Subcutaneous abdominal adipose tissue (tissue), 5 donors: Measurements from ENCODE around the gene ABCB8.
A peak's percentile ranks its signal among the peaks of the same experiment; 100 is the strongest.

ENCODE experiments used
- H3K27ac ChIP-seq: one replicate; pipeline ENCODE4 v1.7.0; 2013; ENCODE audit warnings: low read depth, mild to moderate bottlenecking, inconsistent platforms, low read length, moderate library complexity
- H3K27me3 ChIP-seq, 5 donors: one replicate each; pipeline ENCODE4 v1.7.0; 2013; ENCODE audit warnings: low read length in 5 of 5, inconsistent platforms in 1 of 5; ENCODE audit not compliant: control insufficient read depth in 5 of 5, insufficient read depth in 4 of 5
- H3K36me3 ChIP-seq, 5 donors: one replicate each; pipeline ENCODE4 v1.7.0; 2013; ENCODE audit warnings: low read length in 5 of 5; ENCODE audit not compliant: control insufficient read depth in 5 of 5, insufficient read depth in 5 of 5
- H3K4me1 ChIP-seq, 5 donors: one replicate each; pipeline ENCODE4 v1.7.0; 2013; ENCODE audit warnings: low read length in 5 of 5, mild to moderate bottlenecking in 3 of 5, moderate library complexity in 1 of 5; ENCODE audit not compliant: control insufficient read depth in 5 of 5, insufficient read depth in 5 of 5
- H3K4me3 ChIP-seq, 5 donors: one replicate each; pipeline ENCODE4 v1.7.0; 2013; ENCODE audit warnings: low read length in 5 of 5, low read depth in 1 of 5
- H3K9ac ChIP-seq, 5 donors: one replicate each; pipeline ENCODE4 v1.7.0; 2013; ENCODE audit warnings: low read length in 5 of 5, mild to moderate bottlenecking in 4 of 5, moderate library complexity in 3 of 5
- H3K9me3 ChIP-seq, 5 donors: one replicate each; pipeline ENCODE4 v1.7.0; 2013; ENCODE audit warnings: low read length in 5 of 5; ENCODE audit not compliant: control insufficient read depth in 5 of 5
- donor health status: healthy.
- donor health status: healthy.
- donor health status: healthy.
- donor health status: healthy.
- donor health status: healthy.

ABCB8 gene

DNA sequence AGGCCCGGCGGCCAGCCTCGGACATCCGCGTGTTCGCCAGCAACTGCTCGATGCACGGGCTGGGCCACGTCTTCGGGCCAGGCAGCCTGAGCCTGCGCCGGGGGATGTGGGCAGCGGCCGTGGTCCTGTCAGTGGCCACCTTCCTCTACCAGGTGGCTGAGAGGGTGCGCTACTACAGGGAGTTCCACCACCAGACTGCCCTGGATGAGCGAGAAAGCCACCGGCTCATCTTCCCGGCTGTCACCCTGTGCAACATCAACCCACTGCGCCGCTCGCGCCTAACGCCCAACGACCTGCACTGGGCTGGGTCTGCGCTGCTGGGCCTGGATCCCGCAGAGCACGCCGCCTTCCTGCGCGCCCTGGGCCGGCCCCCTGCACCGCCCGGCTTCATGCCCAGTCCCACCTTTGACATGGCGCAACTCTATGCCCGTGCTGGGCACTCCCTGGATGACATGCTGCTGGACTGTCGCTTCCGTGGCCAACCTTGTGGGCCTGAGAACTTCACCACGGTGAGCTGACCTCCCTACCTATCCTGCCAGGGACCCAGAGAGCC is 20.7 kb downstream of the ABCB8 start:
- H3K27me3 ChIP-seq, result peaks cover 0 to 9% (median 5%) of the 10 kb centered on the region in 5 donors
- H3K36me3 ChIP-seq, result peaks cover 0 to 28% (median 15%) of the 10 kb centered on the region in 5 donors
- H3K9me3 ChIP-seq, result no peaks in the 10 kb centered on the region
- peaks cover 4 to 33% (median 18%) of the 10 kb centered on the region in 5 donors for H3K4me1 ChIP-seq
- H3K27ac ChIP-seq, result no peak overlapping the region
- H3K4me3 ChIP-seq, result no peak overlapping the region
- H3K9ac ChIP-seq, result no peak overlapping the region

DNA sequence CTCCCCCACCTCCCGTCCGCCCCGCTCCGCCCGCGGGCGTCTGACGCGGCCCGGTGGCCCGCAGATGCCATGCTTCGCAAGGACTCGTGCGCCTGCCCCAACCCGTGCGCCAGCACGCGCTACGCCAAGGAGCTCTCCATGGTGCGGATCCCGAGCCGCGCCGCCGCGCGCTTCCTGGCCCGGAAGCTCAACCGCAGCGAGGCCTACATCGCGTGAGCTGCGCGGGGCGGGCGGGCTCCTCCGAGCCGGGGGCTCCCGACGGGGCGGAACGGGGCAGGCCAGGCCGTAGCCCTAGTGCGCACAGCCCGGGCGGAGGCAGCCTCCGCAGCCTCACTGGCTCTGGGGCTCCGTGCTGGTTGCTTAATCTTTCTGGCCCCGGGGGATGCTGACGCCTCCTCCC is 22.9 kb downstream of the ABCB8 start:
- peaks cover 0 to 10% (median 4%) of the 10 kb centered on the region in 5 donors for H3K36me3 ChIP-seq
- H3K4me1 ChIP-seq, result peaks cover 4 to 33% (median 18%) of the 10 kb centered on the region in 5 donors
- H3K27me3 ChIP-seq, result peaks cover 0 to 9% (median 5%) of the 10 kb centered on the region in 5 donors
- H3K9me3 ChIP-seq, result no peaks in the 10 kb centered on the region
- peak overlapping the region in 1 of 5 donors; percentile 23 for H3K4me3 ChIP-seq
- no peak overlapping the region for H3K9ac ChIP-seq
- no peak overlapping the region for H3K27ac ChIP-seq

DNA sequence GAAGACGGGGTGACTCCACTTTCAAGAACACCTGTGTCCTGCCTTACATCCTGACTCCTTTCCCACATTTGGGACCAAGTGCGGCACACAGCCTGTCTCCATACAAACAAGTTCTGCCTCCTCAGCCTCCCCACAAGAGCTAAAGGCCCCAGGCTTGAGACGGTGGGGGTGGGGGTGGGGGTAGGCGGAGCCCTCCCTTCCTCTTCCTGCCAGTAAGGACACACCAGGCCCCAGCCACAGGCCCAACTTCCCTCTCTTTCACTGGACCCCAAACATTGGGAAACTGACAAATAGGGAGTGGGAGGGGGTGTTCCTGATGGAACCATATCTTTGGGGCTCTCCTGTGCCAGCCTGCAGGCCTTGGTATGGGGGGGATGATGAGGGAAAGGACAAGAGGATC is 24.8 kb downstream of the ABCB8 start:
- Histone ChIP-seq H3K9me3 (no peaks in the 10 kb centered on the region), H3K27me3 (peaks cover 0 to 9% (median 5%) of the 10 kb centered on the region in 5 donors), H3K36me3 (peaks cover 0 to 9% (median 2%) of the 10 kb centered on the region in 5 donors), H3K9ac (no peak overlapping the region), H3K27ac (no peak overlapping the region), H3K4me1 (peaks cover 3 to 32% (median 18%) of the 10 kb centered on the region in 5 donors), H3K4me3 (no peak overlapping the region)

DNA sequence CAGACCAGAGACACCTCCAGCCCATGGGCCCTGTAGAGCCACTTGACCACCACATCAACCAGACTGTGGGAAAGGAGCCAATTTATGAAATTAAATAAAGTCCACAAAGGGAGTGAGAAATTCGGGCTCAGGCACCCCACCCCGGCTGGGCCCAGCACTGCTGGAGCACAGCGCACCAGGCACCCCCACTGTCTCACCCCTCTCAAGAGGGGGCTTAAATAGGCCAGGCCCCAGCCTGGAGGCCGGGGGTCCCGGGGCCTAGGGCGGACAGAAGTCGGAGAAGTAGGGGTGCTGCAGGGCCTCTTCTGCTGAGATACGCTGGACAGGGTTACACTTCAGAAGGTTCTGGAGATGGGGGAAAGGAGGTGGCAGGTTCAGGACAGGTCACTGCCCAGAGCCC is 25.5 kb downstream of the ABCB8 start:
- Histone ChIP-seq H3K9me3 (no peaks in the 10 kb centered on the region), H3K27ac (no peak overlapping the region), H3K4me1 (peaks cover 5 to 38% (median 24%) of the 10 kb centered on the region in 5 donors), H3K36me3 (peaks cover 0 to 9% (median 2%) of the 10 kb centered on the region in 5 donors), H3K9ac (peak overlapping the region in 1 of 5 donors; percentile 10), H3K4me3 (no peak overlapping the region), H3K27me3 (peaks cover 0 to 9% (median 5%) of the 10 kb centered on the region in 5 donors)

DNA sequence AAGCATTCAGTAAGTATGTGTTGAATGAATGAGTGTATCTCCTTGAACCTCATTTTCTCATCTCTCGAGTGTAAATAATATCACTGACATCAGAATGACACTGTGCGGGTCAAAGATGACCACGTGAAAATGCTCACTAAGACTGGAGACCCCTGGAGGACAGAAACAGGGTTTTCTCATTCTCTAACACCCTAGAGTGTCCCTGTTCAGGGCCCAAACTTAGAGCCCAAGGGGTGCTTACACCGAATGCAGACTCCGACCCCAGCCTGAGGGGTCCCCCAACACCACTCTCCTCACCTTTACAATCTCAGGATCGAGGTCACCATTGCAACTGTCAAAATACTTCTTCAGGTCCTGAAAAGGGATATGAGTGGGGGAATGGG is 28.0 kb downstream of the ABCB8 start:
- H3K9me3 ChIP-seq, result no peaks in the 10 kb centered on the region
- peaks cover 0 to 9% (median 2%) of the 10 kb centered on the region in 5 donors for H3K36me3 ChIP-seq
- no peak overlapping the region for H3K9ac ChIP-seq
- no peak overlapping the region for H3K27ac ChIP-seq
- peaks cover 6 to 54% (median 38%) of the 10 kb centered on the region in 5 donors for H3K4me1 ChIP-seq
- peaks cover 0 to 3% (median 0%) of the 10 kb centered on the region in 5 donors for H3K27me3 ChIP-seq
- H3K4me3 ChIP-seq, result no peak overlapping the region

DNA sequence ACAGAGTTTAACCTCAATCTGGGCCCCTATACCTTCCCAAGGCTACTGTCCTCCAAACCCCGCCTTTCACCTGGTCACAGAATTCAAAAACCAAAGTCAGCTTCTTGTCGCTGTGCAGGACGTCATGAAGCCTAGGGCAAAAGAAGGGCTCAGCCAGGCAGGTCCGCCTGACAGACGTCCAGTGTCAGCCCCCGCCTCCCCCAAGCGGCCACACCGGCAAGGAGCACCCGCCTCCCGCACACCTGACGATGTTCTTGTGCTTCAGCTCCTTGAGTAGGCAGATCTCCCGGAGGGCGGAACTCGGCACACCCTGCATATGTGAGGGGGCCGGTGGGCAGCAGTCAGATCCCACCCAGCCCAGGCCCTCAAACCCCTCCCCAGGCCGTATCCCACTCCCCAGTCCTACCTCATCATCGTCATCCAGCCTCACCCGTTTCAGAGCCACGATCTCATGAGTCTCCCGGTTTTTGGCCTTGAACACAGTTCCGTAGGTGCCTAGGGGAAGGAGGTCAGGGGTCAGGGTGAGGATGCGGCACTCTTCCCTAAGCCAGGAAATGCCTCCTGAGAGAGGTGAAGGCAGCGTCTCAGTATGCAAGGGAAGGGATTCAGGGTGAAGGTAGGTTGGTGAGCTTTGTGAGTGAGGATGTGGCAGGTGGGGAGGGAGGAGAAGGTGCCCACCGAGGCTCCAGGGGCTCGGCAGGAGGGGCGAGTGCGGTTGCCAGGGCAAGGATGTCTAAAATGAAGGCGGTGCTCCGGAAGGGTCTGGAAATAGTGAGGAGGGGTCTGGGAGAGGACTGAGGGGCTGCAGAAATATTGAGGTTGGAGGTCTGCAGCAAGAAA is 28.6 kb downstream of the ABCB8 start:
- Histone ChIP-seq H3K36me3 (peaks cover 0 to 11% (median 2%) of the 10 kb centered on the region in 5 donors), H3K9me3 (no peaks in the 10 kb centered on the region), H3K4me1 (peaks cover 6 to 57% (median 43%) of the 10 kb centered on the region in 5 donors), H3K4me3 (peak overlapping the region; percentile 89 to 96 (median 94)), H3K9ac (peak overlapping the region in 4 of 5 donors; percentile 57 to 83 (median 76)), H3K27ac (no peak overlapping the region), H3K27me3 (peaks cover 0 to 2% (median 0%) of the 10 kb centered on the region in 5 donors)

DNA sequence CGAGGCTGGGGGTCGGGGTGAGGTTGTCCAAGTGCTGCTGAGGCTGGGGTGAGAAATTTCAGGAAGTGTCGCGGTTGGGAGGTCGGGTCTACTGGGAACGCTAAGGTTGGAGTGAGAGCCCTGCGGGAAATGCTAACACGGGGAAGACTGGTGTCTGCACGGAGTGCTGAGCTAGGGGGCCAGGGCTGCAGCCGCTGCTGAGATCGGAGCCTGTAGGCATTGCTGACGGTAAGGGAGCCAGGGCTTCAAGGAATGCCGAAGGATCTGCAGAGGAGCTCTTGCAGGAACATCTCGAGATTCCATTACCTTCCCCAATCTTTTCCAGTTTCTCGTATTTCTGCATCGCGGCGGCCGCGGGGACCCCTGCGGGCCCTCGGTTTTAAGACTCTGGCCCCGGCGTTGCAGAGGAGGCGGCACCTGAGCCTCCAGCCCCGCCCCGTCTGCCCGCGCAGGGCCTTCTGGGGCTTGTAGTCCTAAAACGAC is 29.3 kb downstream of the ABCB8 start, which contains the start of gene CDK5:
TSS of gene CDK5 (minus strand) at position 392 of the 483 bp plus-strand sequence. CDS start at position 343, 49 bp downstream.
- H3K4me1 ChIP-seq, result peaks cover 6 to 63% (median 50%) of the 10 kb centered on the region in 5 donors

DNA sequence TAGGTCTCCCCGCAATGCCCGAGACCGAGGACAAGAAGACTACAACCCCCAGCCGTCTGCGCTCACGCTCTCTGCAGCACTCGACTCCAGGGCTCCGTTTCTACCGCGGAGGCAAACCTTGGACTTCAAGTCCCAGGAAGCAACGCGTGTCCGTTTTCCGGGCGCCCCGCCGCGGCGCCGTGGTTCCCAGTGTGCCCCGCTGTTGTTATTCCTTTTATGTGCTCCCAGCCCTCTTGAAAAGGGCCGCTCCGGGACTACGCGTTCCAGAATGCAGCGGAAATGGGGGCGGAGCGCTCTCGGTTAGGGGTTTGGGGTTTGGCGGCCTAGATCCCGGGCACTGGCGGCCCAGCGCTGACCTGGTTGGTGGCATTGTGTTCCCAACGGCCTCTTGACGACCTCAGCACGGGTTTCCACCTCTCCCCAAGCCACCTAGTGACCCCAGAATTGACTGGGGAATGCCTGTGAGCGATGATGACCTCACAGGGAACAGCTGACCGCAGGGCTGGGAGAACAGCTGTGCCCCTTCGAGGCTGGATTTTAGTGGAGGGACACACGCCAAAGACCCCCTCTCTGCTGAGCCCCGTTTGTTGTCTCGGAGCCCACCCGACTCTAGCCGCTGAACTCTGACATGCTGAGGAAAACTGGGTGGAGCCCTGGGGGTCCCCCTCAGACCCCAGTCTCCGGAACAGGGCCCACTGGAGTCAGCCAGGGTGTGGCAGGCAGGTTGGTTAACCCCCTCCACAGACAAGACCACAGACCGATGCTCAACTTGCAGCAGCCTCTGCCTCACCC is 29.9 kb downstream of the ABCB8 start:
- Histone ChIP-seq H3K9ac (peak overlapping the region; percentile 73 to 94 (median 83)), H3K27me3 (no peaks in the 10 kb centered on the region), H3K4me3 (peak overlapping the region; percentile 80 to 95 (median 93)), H3K36me3 (peaks cover 0 to 18% (median 2%) of the 10 kb centered on the region in 5 donors), H3K27ac (peak overlapping the region; percentile 97), H3K9me3 (no peaks in the 10 kb centered on the region), H3K4me1 (peaks cover 6 to 60% (median 53%) of the 10 kb centered on the region in 5 donors)

More for the DNA sequence above, 29.3 kb downstream of the ABCB8 start, which contains the start of gene CDK5:
- Histone ChIP-seq H3K27me3 (no peaks in the 10 kb centered on the region), H3K36me3 (peaks cover 0 to 16% (median 2%) of the 10 kb centered on the region in 5 donors), H3K9ac (peak within 1 kb of the TSS; percentile 78 to 94 (median 83)), H3K27ac (peak within 1 kb of the TSS; percentile 97), H3K4me3 (peak within 1 kb of the TSS; percentile 89 to 96 (median 94)), H3K9me3 (no peaks in the 10 kb centered on the region)

DNA sequence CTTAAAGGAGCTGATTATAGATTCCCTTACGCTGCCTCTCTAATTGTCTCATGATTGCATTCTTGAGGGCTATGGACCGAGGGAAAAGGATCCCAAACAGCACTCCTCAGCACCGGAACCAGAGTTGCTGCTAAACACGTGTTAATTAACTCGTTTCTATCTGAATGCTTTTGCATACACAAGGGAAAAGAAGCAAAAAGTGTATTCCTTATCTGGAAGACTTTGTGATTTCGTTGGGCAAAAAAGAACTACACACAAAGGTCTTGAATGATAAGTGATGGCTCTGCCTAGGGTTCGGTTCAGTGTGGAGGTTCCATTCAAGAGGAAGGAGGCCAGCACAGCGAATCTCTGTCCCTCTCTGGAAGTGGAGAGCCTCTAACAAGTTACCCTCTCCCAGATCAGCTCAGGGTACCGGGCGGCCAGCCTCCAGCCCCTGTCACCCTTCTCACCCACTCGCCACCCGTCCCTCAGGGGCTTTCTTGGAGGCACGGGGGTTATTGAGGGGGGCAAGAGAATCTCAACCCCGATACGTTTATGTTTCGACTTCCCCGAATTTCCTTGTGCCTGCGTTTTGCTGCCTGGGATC is 30.6 kb downstream of the ABCB8 start:
- peak overlapping the region; percentile 97 for H3K27ac ChIP-seq
- H3K9ac ChIP-seq, result peak overlapping the region; percentile 73 to 94 (median 83)
- no peaks in the 10 kb centered on the region for H3K27me3 ChIP-seq
- H3K4me3 ChIP-seq, result peak overlapping the region; percentile 80 to 95 (median 93)
- peaks cover 6 to 60% (median 56%) of the 10 kb centered on the region in 5 donors for H3K4me1 ChIP-seq
- H3K36me3 ChIP-seq, result peaks cover 0 to 14% (median 0%) of the 10 kb centered on the region in 5 donors
- no peaks in the 10 kb centered on the region for H3K9me3 ChIP-seq
